GM18858 (cell line): ENCODE results near the gene GAL3ST3.
"Not testable (repeated sequence)": the region's sequence is repeated elsewhere in the genome, so short reads cannot be mapped to it uniquely, and the experiment has no call there.

ENCODE experiments used
- ATAC-seq: cut with Tn5 transposase; IDR thresholded peaks from one replicate; pipeline ENCODE4 v1.9.1; 2021; ENCODE audit not compliant: unreplicated experiment

The GAL3ST3 gene

GRCh38 chr11:66045177-66045639, 3.8 kb downstream of the GAL3ST3 start:
- ATAC-seq = peak; percentile 46

- no peak for ATAC-seq
Measured at GRCh38 chr11:66044757-66045156, 4.2 kb downstream of the GAL3ST3 start.

- no peak for ATAC-seq
Measured at GRCh38 chr11:66042996-66043906, 5.7 kb downstream of the GAL3ST3 start.

- ATAC-seq = no peak
Measured at GRCh38 chr11:66042227-66042995, 6.5 kb downstream of the GAL3ST3 start.

- no peak for ATAC-seq
Measured at GRCh38 chr11:66039765-66040164, 9.2 kb downstream of the GAL3ST3 start.

GRCh38 chr11:66037327-66037726, 11.6 kb downstream of the GAL3ST3 start:
- ATAC-seq = no peak

GRCh38 chr11:66036334-66036710, 12.6 kb downstream of the GAL3ST3 start:
- no peak for ATAC-seq

GRCh38 chr11:66035653-66036333, 13.2 kb downstream of the GAL3ST3 start:
- ATAC-seq = no peak

GRCh38 chr11:66032957-66033735, 15.8 kb downstream of the GAL3ST3 start:
- ATAC-seq = no peak

- ATAC-seq = no peak
Measured at GRCh38 chr11:66026017-66026529, 22.9 kb downstream of the GAL3ST3 start, which contains the start of gene CATSPER1. CATSPER1 (minus strand) TSS chr11:66026479; CDS start chr11:66026379, 100 bp downstream.

GRCh38 chr11:66023186-66023440, 25.8 kb downstream of the GAL3ST3 start:
- ATAC-seq = not testable (repeated sequence)

- no peak for ATAC-seq
Measured at GRCh38 chr11:66022401-66023185, 26.4 kb downstream of the GAL3ST3 start.

- no peak for ATAC-seq
Measured at GRCh38 chr11:66020618-66021357, 28.2 kb downstream of the GAL3ST3 start.

GRCh38 chr11:66020212-66020611, 28.7 kb downstream of the GAL3ST3 start:
- ATAC-seq = no peak

- ATAC-seq = no peak
Measured at GRCh38 chr11:66017321-66017720, 31.6 kb downstream of the GAL3ST3 start.

GRCh38 chr11:66016793-66017177, 32.2 kb downstream of the GAL3ST3 start:
- no peak for ATAC-seq

GRCh38 chr11:66015936-66016792, 32.8 kb downstream of the GAL3ST3 start:
- no peak for ATAC-seq

- no peak for ATAC-seq
Measured at GRCh38 chr11:66015454-66015881, 33.5 kb downstream of the GAL3ST3 start.
